SIG-M5 (cell line): ENCODE results near the gene ZCCHC10.
"Not testable (repeated sequence)": the region's sequence is repeated elsewhere in the genome, so short reads cannot be mapped to it uniquely, and the experiment has no call there.

ENCODE experiments used
- DNase-seq: peaks from one replicate; lab custom pipeline; 2025; lab: John Stamatoyannopoulos, UW

The ZCCHC10 gene

GRCh38 chr5:132976852-132977251 lies 49.5 kb downstream of the ZCCHC10 start:
- no peak for DNase-seq

GRCh38 chr5:132972436-132972828 lies 53.9 kb downstream of the ZCCHC10 start:
- DNase-seq: not testable (repeated sequence)

GRCh38 chr5:132971483-132972435 lies 54.6 kb downstream of the ZCCHC10 start:
- no peak for DNase-seq

- no peak for DNase-seq
Observed at GRCh38 chr5:132965120-132965519, 61.2 kb downstream of the ZCCHC10 start.

GRCh38 chr5:132963171-132964104 lies 62.9 kb downstream of the ZCCHC10 start, which contains the start of gene AFF4:
AFF4 (minus strand) TSS chr5:132963634; CDS start chr5:132937189, 26,445 bp downstream.
- no peak for DNase-seq

- DNase-seq: no peak
Observed at GRCh38 chr5:132962429-132963021, 63.8 kb downstream of the ZCCHC10 start.

GRCh38 chr5:132961887-132962286 lies 64.5 kb downstream of the ZCCHC10 start:
- DNase-seq: no peak

- not testable (repeated sequence) for DNase-seq
Observed at GRCh38 chr5:132961123-132961815, 65.1 kb downstream of the ZCCHC10 start.

GRCh38 chr5:132956166-132956799 lies 70.1 kb downstream of the ZCCHC10 start:
- not testable (repeated sequence) for DNase-seq

- DNase-seq: no peak
Observed at GRCh38 chr5:132953710-132954109, 72.6 kb downstream of the ZCCHC10 start.

GRCh38 chr5:132952829-132953228 lies 73.5 kb downstream of the ZCCHC10 start:
- DNase-seq: no peak

GRCh38 chr5:132951897-132952296 lies 74.5 kb downstream of the ZCCHC10 start:
- no peak for DNase-seq

- no peak for DNase-seq
Observed at GRCh38 chr5:132949136-132949535, 77.2 kb downstream of the ZCCHC10 start.

- no peak for DNase-seq
Observed at GRCh38 chr5:132947671-132948070, 78.7 kb downstream of the ZCCHC10 start.
